ENCODE results near the gene ZDHHC13.

Gene ZDHHC13

DNA sequence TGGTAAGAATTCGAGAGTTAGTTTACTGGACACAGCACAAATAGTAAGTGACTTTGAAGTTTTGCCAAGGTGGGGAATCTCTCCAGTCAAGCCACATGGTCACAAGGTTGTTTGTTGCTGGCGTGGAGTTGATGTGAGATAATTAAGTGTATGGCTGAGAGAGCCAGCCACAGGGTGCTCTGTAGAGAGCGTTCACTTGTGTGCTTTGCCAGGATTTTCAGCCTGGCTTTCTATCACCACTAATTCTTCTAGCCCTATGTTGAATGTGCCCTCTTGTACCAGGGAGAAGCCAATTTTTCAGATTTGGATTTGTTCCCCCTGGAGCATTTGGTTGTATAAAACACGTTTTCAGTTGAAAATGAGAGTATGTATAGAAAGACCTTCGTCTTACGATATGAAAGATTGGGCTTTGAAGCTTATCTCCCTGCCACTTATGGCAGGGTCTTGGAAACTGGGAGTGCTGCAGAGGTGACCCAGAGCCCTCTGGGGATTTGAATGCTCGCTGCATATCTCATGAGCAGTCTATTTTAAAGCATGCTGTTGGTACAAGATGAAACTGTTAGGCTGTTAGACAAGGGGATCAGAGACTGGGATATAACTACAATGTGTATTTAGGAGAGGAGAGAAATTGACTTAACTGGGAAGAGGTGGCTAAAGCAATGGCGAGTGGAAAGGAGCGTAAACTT, 56.2 kb downstream of the ZDHHC13 start:
- DNase-seq = no peak

DNA sequence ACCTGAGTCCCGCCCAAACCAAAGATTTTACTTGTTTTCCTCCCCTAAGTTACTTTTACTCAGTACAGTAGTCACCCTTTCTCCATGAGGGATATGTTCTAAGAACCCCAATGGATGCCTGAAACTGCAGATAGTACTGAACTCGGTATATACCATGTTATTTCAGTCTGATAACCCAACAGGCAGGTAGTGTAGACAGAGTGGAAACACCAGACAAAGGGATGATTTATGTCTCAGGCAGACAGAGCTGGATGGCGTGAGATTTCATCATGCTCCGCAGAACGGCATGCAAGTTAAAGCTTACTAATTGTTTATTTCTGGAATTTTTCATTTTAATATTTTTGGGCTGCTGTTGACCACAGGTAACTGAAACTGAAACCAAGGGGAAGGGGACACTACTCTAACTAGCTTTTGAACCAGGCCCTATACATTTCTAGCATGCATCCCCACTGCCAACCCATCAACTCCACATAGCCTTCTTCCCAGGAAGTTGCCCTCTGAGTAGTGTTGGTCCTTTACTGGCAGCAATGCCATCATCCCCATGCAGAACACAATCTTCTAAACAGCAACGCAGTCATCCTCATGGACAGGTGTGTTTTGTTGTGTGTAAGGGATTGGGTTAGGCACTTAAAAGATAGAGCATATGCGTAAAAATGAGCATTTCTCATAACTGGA, 57.1 kb downstream of the ZDHHC13 start:
- DNase-seq = no peak

- no peak for DNase-seq
Measured at GRCh38 chr11:19176629-19177186, 59.7 kb downstream of the ZDHHC13 start.

GRCh38 chr11:19181531-19182261, 64.7 kb downstream of the ZDHHC13 start:
- DNase-seq = no peak

GRCh38 chr11:19183646-19184045, 66.7 kb downstream of the ZDHHC13 start:
- DNase-seq = no peak

- no peak for DNase-seq
Measured at GRCh38 chr11:19185036-19185435, 68.1 kb downstream of the ZDHHC13 start.

DNA sequence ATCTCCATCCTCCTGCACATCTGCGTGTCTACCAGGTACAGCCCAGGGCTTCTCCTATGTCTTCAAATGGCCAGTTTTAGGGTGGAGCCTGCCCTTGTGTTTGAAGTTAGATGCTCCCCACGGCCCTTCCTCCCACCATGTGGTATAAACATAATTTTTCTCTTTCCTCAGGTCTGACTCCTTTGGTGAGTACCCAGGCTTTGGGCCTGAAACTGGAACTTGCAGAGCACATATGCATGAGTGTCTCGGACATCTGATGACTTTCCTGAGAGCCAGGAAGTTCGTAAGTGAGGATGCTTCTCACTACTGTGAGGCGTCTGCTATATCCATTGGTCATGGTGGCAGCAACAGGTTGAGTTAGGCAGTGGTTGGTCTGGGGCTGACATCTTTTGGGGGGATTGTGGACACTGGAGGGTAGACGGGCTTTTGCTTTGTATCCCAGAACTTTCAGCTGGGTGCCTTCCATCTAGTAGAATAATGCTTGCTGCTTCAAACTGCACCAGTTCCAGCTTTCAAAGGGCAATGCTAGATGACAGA, 68.6 kb downstream of the ZDHHC13 start:
- no peak for DNase-seq

DNA sequence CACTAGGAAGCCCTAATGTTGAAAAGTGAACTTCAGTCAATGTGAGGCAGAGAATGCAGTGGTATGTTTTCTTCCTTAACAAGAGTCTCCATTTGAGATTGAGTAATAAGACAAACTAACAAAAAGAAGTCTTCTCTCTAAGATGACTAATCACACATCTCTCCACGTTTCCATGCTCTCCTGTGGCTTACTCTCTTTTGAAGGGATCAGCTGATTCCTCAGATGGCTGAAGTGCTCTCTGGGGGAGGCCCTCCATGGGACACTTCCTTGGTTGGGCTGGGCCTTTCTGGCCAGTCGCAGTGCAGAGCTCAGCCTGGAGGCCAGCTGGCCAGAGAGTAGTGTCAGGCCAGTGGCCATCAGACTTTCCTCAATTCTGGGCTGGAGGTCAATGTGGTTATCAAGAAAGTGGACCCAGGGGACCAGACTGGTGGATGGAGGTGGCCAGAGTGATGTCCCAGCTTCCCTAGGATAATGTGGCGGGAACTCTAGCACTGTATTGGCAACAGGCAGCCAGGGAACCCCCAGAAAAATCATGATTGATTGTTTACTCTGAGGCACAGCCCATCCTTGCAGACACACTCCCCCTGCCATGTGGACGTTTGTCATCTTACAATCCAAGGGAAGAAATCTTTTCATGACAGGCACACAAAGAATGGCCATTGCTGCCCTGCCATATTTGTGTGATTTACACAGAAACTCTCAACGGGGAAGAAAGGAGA, 70.3 kb downstream of the ZDHHC13 start:
- DNase-seq = no peak

DNA sequence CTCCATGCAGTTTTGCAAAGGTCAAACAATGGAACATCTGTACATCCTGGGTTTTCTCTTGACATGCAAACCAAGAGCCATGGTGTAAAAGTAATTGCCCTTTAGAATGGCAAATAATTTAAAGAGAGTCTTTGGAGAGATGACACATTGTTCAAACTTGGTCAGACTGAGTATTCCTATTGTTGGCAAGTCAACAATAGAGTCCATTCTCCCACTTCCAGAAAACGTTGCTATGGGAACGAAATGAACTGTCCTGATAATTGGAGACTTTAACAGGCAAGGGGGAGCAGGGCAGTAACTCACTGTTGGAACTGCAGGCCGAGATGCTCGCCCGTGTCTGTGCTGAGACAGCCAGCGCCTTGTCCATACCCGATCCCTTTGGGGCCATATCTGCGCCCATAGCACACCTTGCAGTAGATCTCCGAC, 70.9 kb downstream of the ZDHHC13 start:
- DNase-seq = no peak

DNA sequence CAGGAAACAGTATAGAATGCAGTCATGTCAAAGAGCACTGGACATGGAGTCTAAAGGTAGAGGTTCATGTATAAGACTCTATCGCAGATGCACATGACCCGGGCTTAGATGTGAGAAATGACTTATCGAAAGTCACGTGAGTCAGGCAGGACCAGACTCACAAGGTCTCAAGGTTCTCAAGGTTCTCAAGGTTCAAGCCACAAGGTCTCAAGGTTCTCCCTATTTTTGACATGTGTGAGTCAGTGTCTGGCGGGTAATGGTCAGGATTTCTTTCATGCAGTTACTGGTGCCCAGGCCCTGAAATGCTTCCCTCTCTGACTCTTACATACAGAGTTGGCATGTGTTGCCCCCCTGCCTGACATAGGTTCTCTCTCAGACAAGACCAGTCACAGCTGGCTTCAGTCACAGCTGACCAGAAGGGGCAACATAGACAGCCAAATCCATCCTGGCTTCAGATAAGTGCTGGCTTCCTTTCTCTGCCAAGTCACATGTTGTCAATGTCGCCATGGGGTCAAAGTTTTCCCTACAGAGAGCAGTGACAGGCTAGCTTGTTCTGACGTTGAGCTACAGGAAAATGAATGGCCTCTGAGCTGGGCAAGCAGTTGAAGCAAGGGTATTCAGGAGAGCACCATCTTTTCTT, 74.7 kb downstream of the ZDHHC13 start:
- no peak for DNase-seq

DNA sequence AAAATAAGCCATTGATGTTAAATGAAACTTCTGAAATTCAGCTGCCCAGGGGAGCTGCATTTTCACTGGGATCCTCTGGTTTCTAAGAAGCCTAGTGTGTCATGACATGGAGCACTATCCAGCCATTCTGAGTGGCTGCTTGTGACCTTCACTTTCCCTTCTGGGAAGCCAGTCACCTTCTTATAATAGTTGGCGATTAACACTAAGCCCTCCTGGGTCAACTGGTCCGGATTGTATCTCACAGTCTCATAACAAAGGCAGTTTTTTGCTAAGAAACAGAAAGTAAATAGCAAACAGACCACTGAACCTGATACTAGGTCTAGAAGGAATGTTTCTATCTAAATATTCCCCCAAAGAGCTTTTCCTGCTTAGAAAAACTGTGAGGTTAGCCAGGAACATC, 76.9 kb downstream of the ZDHHC13 start:
- DNase-seq = no peak

DNA sequence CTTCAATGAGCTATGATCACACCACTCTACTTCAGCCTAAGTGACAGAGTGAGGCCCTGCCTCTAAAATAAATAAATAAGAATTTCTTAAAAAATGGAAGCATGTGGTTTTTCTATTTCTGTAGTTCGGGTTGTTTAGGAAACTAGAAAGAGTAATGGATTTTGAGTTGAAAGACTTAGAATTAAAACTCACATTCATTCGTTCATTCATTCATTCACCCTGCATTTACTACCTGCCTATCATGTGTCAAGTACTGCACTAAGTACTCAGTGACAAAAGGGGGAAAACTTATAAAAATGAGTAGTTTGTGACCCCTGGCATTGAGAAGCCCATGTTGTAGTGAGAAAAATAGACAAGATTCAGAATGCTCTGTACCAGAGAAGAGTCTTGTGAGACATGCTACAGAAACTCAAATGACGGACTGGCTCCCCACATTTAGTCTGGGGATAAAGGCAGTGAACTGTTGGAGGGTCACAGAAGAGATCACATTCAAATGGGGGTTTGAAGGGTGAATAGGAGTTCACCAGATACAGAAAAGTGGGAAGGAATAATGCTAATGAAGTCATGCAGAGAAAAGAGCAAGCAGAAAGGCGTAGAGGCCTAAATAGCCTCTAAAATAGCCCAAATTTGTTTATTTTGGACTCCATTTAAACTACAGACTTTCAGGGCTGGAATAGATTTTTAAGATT, 77.8 kb downstream of the ZDHHC13 start:
- no peak for DNase-seq

- no peak for DNase-seq
Measured at GRCh38 chr11:19196432-19196831, 79.5 kb downstream of the ZDHHC13 start.

- no peak for DNase-seq
Measured at GRCh38 chr11:19199048-19199447, 82.1 kb downstream of the ZDHHC13 start.

DNA sequence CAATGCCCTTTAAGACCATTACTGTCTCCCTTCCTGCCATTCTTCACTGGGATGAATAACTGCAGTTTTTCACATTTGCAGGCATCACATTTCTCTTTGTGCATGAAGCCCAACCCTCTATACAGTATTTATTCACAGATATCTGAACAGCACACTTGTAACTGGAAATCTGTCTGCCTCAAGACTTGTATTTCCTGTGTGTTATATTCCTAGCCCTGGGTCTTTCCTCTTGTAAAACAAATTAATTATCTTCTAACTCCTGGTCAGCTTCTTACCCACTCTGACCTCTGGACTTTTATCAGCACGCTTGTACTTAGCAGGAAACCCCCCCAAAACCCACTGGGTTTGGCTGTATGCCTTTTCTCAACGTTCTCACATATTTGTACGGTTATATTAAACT, 82.8 kb downstream of the ZDHHC13 start:
- DNase-seq = no peak

DNA sequence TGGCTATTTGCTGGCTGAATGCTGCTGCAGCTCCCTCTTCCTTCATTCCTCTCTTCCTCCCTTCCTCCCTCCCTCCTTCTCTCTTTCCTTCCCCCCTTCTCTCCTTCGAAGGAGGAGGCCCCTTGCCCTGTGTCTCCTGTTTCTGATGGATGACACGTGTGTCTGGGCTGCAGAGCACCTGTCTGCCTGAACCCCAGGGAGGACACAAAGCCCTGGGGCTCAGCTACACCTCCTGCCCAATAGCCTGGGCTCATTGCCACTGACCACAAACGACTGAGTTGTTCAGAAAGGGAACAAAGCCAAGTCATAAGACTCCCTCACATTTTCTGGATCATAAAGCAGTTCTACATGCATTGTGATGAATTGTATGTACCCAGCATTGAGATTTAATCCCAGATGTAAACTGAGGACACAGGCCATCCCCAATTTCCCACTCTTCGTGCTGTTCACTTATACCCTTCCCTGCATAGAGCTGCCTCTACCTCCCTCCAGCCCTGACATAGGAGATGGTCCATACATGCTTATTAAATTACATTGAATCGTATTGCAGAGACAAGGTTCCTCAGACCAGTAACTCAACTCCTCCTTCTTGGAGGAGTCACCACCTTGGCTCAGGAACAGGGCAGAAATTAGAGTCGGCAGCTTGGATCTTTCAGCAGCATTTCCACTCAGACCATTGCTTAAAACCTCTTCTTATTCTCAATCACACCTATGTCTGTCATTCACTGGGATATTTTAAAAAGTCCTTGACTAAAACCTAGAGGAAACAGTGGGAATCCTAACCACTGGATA, 83.6 kb downstream of the ZDHHC13 start:
- no peak for DNase-seq

DNA sequence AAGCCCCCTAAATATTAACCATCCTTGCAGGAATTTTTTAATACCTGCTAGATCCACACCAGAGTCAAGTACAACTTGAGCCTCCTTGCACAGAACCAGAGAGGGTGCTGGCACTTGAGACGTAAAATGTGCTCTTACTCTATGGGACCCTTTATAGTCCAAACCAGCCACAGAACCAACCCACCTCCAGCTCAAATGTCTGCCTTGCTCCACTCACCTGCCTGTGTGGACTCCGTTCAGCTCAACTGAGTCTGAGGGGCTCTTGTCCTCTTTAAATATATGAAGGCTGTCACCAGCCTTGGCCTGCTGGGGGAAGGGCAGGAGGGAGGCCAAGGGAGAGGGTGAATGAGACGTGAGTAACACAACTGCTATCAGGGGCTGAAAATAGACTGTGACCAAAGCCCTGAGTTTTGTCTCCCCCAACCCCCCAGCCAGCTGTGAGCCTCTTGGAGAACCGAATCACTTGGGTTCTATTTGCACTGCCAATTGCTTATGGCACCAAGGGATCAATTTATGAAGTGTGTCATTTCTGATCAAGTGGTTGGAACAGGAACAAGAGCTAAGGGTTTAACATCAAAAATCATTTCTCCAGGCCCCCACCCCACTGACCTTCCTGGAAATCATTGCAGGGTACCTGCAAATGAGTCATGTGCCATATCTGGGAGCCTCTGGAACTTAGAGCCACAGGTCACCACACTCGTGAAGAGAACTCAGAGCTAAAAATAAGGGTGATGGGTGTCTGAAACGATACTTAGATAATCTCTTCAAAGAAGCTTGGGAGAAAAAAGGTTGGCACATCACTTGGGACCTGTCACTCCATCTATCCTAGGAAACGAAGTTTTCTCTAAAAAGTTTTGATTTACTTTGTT, 85.0 kb downstream of the ZDHHC13 start, which contains the start of gene CSRP3:
Gene CSRP3, minus strand, starts transcription at position 247 of the 869 bp plus-strand sequence. CDS start 9,535 bp downstream, outside the sequence.
- no peak for DNase-seq

DNA sequence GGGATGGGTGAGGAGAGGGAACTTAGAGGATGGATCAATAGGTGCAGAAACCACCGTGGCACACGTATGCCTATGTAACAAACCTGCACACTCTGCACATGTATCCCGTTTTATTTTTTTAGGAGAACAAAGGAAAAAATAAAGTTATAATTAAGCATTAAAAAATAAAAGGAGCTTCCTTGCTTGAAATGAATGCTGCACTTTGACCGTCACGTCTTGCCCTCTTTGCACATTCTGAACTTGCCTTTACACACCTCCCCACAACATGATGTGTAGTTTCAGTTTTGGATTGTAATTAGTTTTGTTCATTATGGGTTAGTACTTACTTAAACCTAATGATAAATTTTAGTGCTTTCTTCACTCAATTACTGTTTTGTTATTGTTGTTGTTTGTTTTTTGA, 87.9 kb downstream of the ZDHHC13 start:
- DNase-seq = no peak

GRCh38 chr11:19208181-19208580, 91.2 kb downstream of the ZDHHC13 start:
- DNase-seq = no peak
